HG03025 (cell line): Measurements from ENCODE around the gene TMEM87B.

Experiments
- ATAC-seq: cut with Tn5 transposase; IDR thresholded peaks from one replicate; pipeline ENCODE4 v1.9.1; 2021; ENCODE audit warnings: mild to moderate bottlenecking, moderate library complexity; ENCODE audit not compliant: unreplicated experiment, low FRiP score

The TMEM87B gene

GRCh38 chr2:112148477-112148876 lies 93.4 kb downstream of the TMEM87B start:
- ATAC-seq: no peak

DNA sequence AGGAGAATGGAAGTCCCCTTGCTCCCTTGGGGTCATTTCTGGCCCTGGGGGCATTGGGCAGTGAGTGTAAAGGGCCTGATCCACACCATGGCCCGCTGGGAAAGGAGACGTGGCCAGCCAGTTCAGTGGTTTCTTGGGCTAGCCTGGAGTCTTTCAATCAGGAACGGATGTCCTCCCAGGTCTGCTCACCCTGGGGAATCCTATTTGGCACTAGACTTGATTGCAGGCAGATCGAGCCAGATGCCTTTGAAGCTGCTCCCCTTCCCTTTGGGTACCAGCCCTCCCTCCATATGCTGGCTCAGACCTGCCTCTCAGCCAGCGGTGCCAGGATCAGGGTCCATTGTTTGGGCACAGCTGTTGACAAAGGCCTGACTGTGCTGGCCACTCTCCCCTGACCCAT lies 94.1 kb downstream of the TMEM87B start:
- ATAC-seq: no peak

- no peak for ATAC-seq
Measured at GRCh38 chr2:112149866-112150435, 94.9 kb downstream of the TMEM87B start.

DNA sequence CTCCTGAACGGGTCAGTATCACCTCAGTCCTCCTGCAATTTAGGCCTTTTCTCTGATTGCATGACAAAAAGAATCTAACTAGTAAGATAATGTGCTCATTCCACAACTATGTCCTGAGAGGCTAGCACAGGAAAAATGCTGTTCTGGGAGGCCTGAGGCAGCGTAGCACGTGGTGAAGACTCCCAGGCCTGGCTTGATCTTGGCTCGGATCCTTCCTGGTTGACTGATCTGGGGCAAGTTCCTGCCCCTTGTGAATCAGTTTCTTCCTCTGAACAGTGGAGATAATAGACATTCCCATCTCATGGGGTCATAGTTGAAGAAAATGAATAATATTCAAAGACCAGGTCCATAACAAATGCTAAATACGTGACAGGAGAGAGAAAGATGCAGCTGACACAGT lies 95.4 kb downstream of the TMEM87B start:
- no peak for ATAC-seq

DNA sequence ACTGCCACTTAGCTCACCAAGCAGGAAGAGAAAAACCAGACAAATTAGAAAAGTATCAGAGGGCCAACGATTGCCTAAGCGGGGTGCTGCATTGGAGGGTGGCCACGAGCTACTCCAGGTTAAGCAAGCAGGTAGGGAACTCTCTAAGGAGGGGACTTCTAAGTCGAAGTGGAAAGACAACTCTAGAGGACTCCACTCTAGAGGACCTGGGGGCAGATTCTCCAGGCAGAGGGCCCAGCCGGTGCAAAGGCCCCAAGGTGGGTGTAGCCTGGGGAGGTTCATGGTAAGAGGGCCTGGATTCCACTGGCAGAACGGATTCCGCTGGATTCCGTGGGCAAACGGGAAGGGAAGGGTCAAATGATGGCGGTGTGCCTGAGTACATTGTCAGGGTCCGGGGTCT lies 95.8 kb downstream of the TMEM87B start:
- no peak for ATAC-seq

- no peak for ATAC-seq
Measured at GRCh38 chr2:112151271-112151670, 96.2 kb downstream of the TMEM87B start.

DNA sequence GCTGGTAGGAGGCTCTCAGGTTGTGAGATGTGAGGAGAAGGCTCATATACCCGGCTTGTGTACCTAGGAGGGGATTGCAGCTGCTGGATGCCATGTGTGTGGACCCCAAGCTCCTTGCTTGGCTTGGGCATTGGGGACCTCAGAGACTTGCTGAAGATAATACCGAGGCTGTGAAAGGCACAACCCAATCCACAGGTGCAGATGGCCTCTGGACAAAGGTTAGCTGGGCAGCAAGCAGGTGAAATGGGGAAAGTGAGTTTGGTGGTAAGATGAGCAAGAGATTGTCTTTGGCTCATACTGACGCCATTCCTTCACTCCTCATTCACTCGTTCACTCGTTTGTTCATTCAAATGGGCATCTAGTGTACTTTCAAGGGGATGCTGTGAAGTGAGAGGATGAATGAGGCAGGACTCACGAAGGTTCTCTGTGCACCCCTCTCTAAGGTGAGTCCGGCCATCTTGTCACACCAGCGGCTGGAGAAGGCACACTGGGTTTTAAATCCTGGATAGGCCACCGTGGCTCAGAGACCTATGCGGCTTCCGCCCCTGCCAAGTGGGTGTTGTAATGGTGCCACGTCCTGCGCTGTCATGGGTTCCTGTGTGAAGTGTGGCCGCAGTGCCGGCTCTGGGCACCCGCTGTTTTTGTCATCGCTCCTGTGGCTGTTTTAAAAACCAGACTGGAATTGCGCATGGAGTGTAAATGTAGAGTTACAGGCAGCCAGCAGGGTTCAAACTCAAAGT lies 96.8 kb downstream of the TMEM87B start:
- no peak for ATAC-seq

GRCh38 chr2:112152476-112153178 lies 97.6 kb downstream of the TMEM87B start:
- ATAC-seq: no peak

- no peak for ATAC-seq
Measured at GRCh38 chr2:112153179-112153490, 98.1 kb downstream of the TMEM87B start.

DNA sequence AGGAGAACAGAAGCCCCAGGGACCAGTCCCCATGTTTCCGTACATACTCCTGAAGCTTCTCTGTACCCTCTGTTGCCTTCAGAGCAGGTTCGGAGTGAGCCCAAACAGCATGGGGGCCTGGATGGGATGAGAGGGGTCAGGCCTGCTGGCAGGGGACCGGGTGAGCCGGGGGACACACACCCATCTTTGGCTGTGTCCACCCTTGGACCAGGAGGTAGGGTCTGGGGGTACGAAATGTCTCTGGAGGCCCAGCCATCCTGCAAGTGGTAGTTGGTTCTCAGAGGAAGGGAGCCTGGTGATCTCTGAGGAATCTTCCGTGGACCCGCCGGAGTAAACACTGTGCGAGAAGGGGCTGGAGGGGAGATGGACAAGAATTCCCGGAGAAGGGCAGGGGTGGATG lies 98.4 kb downstream of the TMEM87B start:
- no peak for ATAC-seq

DNA sequence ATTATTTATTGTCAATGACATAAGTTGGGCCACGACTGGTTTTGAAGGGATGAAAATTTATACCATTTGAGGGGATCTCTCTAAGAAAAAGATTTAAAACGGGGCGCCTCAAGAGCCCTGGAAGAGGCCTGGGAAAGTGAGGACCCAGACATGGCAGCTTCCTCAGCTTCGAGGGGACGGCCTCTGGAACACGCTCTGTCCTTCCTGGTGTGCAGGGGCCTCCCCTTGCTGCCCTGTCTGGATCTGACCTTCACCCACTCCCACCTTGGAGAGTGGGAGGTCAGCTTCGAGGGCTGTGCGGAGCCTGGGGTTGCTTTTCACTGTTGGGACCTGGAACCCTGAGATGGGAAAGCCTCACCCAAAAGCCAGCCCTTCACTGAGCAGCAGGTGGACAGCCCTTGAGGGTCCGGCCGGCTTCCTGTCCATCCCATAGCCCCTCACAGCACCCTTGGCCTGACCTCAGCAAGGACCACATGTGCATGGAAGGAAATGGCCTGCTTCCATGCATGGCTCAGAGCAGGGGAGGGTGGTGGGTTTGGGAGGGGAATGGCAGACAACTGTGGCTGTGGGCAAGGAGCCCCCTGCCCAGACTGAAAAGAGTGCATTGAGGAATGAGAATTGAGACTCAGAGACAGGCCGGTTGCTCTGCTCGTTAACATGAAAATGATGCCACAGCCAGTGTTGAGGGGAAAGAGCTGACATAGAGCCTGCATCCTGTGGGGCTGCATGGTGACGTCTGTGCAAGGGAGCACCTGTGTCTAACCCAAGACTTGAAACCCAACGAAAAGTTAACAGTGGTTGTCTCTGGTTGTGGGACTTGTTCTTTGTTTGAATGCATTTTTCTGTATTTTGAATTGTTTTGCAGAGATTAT lies 99.4 kb downstream of the TMEM87B start:
- no peak for ATAC-seq

DNA sequence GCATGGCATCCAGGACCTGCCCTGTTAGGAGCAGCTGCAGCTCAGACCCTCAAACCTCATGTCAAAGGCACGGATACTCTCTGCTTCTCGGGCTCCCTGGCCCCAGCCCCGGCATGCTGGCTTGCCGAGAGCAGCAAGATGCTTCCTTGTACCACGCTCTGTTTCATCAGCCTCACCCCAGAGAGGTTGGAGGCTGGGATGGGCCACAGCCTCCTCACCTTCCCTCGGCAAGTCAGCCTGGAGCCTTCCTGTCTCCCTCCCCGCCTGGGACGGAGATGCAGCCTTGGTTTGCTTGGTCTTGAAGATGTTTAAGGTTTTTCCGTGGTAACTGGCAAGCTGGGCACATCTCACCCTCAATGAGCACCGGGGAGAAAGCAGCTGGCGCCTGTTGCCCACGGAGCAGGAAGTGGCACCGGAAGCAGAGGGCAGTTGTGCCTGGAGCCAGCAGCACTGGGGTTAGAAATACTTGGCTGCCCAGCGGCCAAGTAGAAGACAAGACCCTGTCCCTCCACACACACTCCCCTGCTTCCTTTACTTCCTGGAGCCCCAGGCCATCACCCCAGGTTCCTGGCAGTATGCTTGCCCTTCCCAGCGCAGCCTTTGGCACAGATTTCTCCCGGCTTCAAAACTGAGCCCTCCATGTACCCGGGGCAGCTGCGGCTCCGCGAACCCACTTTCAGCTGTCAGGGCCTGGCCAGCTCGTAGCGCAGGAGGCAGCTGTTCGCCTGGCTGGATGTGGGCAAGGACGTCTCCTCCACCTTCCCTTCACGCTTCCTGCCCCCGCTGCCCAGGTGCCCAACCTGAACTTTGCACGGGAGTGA lies 100.5 kb downstream of the TMEM87B start:
- no peak for ATAC-seq

DNA sequence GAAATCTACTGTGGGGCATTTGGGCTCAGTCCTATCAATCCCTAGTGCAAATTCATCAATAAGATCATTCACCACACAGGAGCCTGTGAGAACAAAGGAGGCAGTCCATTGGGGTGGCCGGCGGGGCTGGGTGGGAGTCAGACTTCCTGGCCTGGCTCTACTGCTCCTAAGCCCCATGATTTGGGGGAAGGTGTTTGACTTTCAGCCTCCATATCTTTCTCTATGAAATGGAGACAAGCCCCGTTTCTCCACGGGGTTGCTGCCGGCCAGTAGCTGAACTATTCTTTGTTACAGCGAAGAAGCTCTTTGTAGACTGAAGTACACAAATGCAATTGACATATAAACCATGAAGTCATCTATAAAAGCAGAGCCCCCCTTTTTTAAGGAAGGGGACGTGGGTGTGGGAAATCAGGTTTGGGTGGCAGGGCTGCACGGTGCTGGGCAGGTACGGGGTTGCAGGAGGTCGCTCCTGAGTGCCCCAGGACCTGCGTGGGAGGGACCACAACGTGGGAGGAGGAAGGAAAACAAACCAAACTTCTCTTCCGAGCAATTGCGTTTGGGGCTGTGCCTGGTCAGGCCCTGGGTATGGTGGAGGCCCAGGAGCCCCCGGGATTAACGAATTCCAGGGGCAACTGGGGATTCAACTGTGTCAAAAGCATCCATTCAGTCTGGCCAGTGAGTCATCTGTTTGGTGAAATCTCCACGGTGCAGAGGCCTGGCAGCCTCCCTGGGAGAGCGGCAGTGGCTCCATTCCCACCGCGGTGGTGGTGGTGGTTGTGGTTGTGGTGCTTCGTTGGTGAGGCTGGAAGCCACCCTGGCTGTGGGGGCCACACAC lies 101.3 kb downstream of the TMEM87B start:
- ATAC-seq: no peak

DNA sequence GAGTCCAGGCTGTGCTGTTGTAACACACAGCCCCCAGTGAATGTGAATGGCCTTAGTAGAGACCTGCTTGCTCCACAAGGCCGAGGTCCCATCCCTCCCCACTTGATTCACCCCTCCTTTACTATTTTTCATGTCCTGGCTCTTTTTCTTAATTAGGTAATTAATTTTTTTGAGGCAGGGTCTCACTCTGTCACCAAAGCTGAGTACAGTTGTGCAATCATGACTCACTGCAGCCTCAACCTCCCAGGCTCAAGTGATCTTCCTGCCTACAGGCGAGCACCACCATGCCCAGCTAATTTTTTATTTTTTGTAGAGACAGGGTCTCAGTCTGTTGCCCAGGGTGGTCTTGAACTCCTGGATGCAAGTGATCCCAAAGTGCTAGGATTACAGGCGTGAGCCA lies 102.4 kb downstream of the TMEM87B start:
- ATAC-seq: no peak

DNA sequence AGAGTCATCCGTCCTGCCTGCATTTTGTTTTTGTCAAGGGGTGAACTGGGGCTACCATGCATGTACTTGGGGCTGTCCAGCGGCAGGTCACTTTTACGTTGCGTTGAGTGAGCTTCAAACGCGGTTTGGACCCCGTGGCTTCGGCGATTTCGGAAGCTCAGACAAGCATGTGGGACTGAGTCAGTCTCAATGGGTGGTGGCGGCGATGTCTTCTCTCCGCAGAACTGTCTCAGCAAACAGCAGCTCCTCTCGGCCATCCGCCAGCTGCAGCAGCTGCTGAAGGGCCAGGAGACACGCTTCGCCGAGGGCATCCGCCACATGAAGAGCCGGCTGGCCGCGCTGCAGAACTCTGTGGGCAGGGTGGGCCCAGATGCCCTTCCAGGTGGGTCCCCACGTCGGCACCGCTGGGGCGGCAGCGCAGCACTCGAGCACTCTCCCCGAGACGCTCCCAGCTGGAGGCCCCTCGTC lies 104.4 kb downstream of the TMEM87B start:
- ATAC-seq: no peak

DNA sequence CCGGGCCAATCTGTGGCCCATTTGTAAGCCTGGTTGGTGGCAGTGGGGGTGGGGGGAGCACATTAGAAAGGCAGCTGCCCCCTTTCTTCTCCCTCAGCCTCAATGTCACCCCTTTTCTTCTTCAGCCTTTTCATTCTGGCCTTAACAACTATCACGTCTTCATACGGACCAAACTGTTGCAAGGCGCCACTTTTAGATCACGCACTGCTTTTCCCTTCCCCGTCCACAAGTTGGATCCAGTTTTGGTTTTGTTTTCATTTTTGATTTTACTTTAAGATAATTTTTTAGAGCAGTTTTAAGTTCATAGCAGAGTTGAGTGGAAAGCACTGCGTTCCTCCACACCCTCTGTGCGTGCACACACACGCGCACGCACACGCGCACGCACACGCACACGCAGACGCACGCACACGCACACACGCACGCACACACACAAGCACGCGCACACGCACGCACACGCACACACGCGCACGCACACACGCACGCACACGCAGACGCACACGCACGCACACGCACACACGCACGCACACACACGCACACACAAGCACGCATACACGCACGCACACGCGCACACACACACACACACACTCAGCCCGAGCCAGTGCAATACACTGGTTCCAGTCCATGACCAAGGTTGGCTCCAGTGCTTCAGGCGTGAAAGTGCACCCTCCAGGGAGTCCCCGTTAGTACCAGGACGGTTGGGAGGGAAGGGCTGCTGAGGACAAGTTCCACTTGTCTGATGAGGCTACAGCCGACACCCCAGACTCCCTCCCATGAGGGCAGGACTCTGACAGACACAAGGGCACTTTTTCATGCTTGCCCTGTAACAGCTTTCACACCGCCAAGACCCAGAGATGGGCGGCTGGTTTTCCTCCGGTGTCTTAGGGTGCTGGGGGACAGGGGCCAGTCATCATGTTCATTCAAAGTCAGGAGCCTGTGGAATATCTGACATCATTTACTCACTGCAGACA lies 105.5 kb downstream of the TMEM87B start:
- ATAC-seq: no peak

- ATAC-seq: no peak
Measured at GRCh38 chr2:112161431-112162145, 106.5 kb downstream of the TMEM87B start.
